Heart right ventricle (tissue), 16 donors: ENCODE results near the gene DGKQ. TPM values are rescaled to one million over a fixed set of nuclear protein-coding genes. Genes with fewer than 3 reads are reported as not detected.

Source experiments
- ATAC-seq, 8 donors: fragments of 200-7000 bp; cut with Tn5 transposase; one replicate each; pipeline ENCODE4 v1.9.1; 2020; ENCODE audit warnings: mild to moderate bottlenecking in 8 of 8, moderate library complexity in 8 of 8, moderate number of reproducible peaks in 1 of 8
- DNase-seq, 2 donors: peaks; one replicate each; pipeline ENCODE4 v3.0.0-alpha.2; 2020
- H3K27ac ChIP-seq, 10 donors: fragments of 200-600 bp; sonication (generic) in 2 of 10; one replicate each; pipeline versions ENCODE4 v1.5.0 to v1.8.0; 2020 to 2022; ENCODE audit warnings: mild to moderate bottlenecking in 3 of 10
- H3K27me3 ChIP-seq, 7 donors: fragments of 200-600 bp; one replicate each; pipeline ENCODE4 v1.8.0; 2021 to 2022; ENCODE audit warnings: mild to moderate bottlenecking in 2 of 7
- H3K36me3 ChIP-seq, 9 donors: fragments of 200-600 bp; sonication (generic) in 1 of 9; one replicate each; pipeline versions ENCODE4 v1.5.0 to v1.8.0; 2020 to 2022; ENCODE audit warnings: mild to moderate bottlenecking in 2 of 9
- H3K4me1 ChIP-seq, 9 donors: fragments of 200-600 bp; sonication (generic) in 1 of 9; one replicate each; pipeline versions ENCODE4 v1.5.0 to v1.8.0; 2020 to 2022; ENCODE audit warnings: mild to moderate bottlenecking in 4 of 9
- H3K4me3 ChIP-seq, 10 donors: fragments of 200-600 bp; sonication (generic) in 2 of 10; one replicate each; pipeline versions ENCODE4 v1.5.0 to v1.8.0; 2020 to 2022; ENCODE audit warnings: mild to moderate bottlenecking in 7 of 10, moderate library complexity in 2 of 10
- H3K9me3 ChIP-seq, 11 donors: fragments of 200-600 bp in 10 of 11; sonication (generic) in 2 of 11; one replicate each; pipeline versions ENCODE4 v1.5.0 to v1.8.0; 2013 to 2022; ENCODE audit warnings: mild to moderate bottlenecking in 2 of 11, control low read depth in 1 of 11, moderate library complexity in 1 of 11
- CTCF ChIP-seq, 9 donors: fragments of 200-600 bp; sonication (generic) in 2 of 9; IDR thresholded peaks; one replicate each; pipeline versions ENCODE4 v1.5.0 to v1.8.0; 2021 to 2022; ENCODE audit warnings: antibody characterized with exemption in 9 of 9, mild to moderate bottlenecking in 5 of 9, moderate library complexity in 1 of 9
- WGBS, 2 donors: extraction: QIAGEN DNeasy Blood & Tissue Kit; methylation state at CpG; one replicate each; pipeline ENCODE4 v1.1.7; 2013; ENCODE audit warnings: inconsistent platforms in 1 of 2; 5-methylcytosine and 5-hydroxymethylcytosine counted together
- intact Hi-C, 10 donors: fragments of 100-400 bp; cut with DNase I; formaldehyde crosslinking; loops; one replicate each; pipeline versions ENCODE4 v1.11.1 to v1.14.2; 2022
- polyA plus RNA-seq, 2 donors: library from polyadenylated mRNA; stranded (reverse); fragments of 200-250 nt; gene quantifications; one replicate each; pipeline ENCODE4 v1.2.3, GENCODE V29; 2013
- total RNA-seq, 10 donors: library from RNA; stranded (reverse); fragmentation: NEBNext Ultra II Directional in 3 of 10; extraction: Animal tissue kit (Norgen Biotek cat#: 25700) in 3 of 10; gene quantifications; one replicate each; pipeline versions ENCODE4 v1.2.1 to v1.2.4, GENCODE V29; 2021 to 2023
- donor health status: Arrhythmogenic right ventricular cardiomyopathy.
- donor health status: ischemic (EF 13 %, LVEDD 7.1; RV severe dilation, severe dysfunction).
- donor health status: healthy with polysubstance abuse.
- donor health status: DM: no; HTN: yes; CAD: no.
- donor health status: DM: no; HTN: no; CAD: no.
- donor health status: ischemic (EF 25% LVEDD 6.9; RV normal size, moderate dysfunction).
- donor health status: ischemic (EF 25% LVEDD 5.7; RV mildly dilated, moderate dysfunction).
- donor health status: healthy.
- donor health status: DM: yes; HTN: yes; CAD: no.
- donor health status: Ischemic cardiomyopathy.
- donor health status: ischemic (EF 35%, LVEDD 5.7; RV mildly dilated, moderate dysfunction).
- donor health status: nonischemic (EF 11% LVEDD 7.7; RV severe dilation, severe dysfunction).
- donor health status: DM: yes; HTN: yes; CAD: no.
- donor health status: PGD.
- donor health status: ischemic (EF 29% LVEDD 5.4; RV normal size, mild dysfunction).
- donor health status: nonischemic (EF 23%, LVEDD 6.1; RV moderate dilation, normal function).

The DGKQ gene
- total and polyA plus RNA-seq, 12 donors: 2.8 to 5.2 (median 3.8) TPM

- ATAC-seq: no peak
- no peak for TF ChIP-seq CTCF (IDR thresholded peaks at IDR 0.05)
- peaks cover 0 to 10% (median 0%) of the 10 kb centered on the region in 7 donors for H3K27me3 ChIP-seq
- peaks cover 9 to 37% (median 24%) of the 10 kb centered on the region in 9 donors for H3K4me1 ChIP-seq
- no peak overlapping the region for H3K4me3 ChIP-seq
- intact Hi-C loops: loop anchor here in 1 of 10 donors (5.0 kb wide), 1 partner anchor 33 kb away; no protein-coding TSS in a partner anchor
- 93 to 94% methylated on average over 25 of the region's 25 CpGs for WGBS, 2 donors
- H3K36me3 ChIP-seq: peaks cover 0 to 19% (median 9%) of the 10 kb centered on the region in 9 donors
- H3K9me3 ChIP-seq: no peaks in the 10 kb centered on the region
- no peak for DNase-seq
- H3K27ac ChIP-seq: no peak overlapping the region
These were observed 3.2 kb downstream of the DGKQ start for GRCh38 chr4:970046-970745.

- no peak overlapping the region for H3K27ac ChIP-seq
- DNase-seq (no peak), ATAC-seq (no peak)
- WGBS, 2 donors: 83 to 87% methylated on average over 23 of the region's 23 CpGs
- H3K27me3 ChIP-seq: peaks cover 0 to 10% (median 0%) of the 10 kb centered on the region in 7 donors
- no peak overlapping the region for H3K4me3 ChIP-seq
- no peak for TF ChIP-seq CTCF (IDR thresholded peaks at IDR 0.05)
- no peaks in the 10 kb centered on the region for H3K9me3 ChIP-seq
- H3K36me3 ChIP-seq: peaks cover 0 to 32% (median 11%) of the 10 kb centered on the region in 9 donors
- intact Hi-C loops: no loop called here
- H3K4me1 ChIP-seq: peaks cover 9 to 33% (median 21%) of the 10 kb centered on the region in 9 donors
These were observed 4.6 kb downstream of the DGKQ start for GRCh38 chr4:968621-969394.

- Histone ChIP-seq H3K27me3 (peaks cover 0 to 10% (median 0%) of the 10 kb centered on the region in 7 donors), H3K36me3 (peaks cover 0 to 34% (median 11%) of the 10 kb centered on the region in 9 donors), H3K27ac (no peak overlapping the region), H3K4me3 (no peak overlapping the region), H3K4me1 (peaks cover 9 to 33% (median 19%) of the 10 kb centered on the region in 9 donors), H3K9me3 (no peaks in the 10 kb centered on the region)
- WGBS, 2 donors: 23 to 28% methylated on average over 24 of the region's 24 CpGs
- DNase-seq (no peak), ATAC-seq (no peak)
- TF ChIP-seq CTCF (IDR thresholded peaks at IDR 0.05): no peak
- intact Hi-C loops: no loop called here
These were observed 5.1 kb downstream of the DGKQ start for GRCh38 chr4:968221-968620.
